MM.1S (cell line): Measurements from ENCODE around the gene ADGRF1.

ENCODE experiments used
- EZH2 ChIP-seq: fragments of 300-600 bp; sonication (generic); optimal IDR thresholded peaks from 2 replicates; pipeline ENCODE3; 2017; ENCODE audit warnings: low read depth, mild to moderate bottlenecking, antibody characterized with exemption, low read length, mixed read lengths
- EZH2phosphoT487 ChIP-seq: fragments of 300-600 bp; sonication (generic); IDR thresholded peaks from 2 replicates; pipeline ENCODE4 v1.6.1; 2018; ENCODE audit warnings: antibody characterized with exemption, low read length
- TF ChIP-seq, protein P1 (sequence below): fragments of 300-600 bp; sonication (generic); IDR thresholded peaks from 2 replicates; pipeline ENCODE4 v1.5.1; 2016; ENCODE audit warnings: antibody characterized with exemption, low read length, mixed read lengths

DNA sequence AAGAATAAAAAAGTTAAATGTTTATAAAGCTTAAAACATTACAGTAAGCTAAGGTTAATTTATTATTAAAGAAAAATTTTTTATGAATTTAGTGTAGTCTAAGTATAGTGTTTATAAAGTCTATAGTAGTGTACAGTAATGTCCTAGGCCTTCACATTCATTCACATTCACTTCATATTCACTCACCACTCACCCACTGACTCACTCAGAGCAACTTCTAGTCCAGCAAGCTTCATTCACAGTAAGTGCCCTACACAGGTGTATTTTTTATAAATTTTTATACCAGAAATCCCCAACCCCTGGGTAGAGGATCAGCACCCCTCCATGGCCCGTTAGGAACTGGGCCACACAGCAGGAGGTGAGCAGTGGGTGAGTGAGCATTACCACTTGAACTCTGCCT lies 24.3 kb upstream of the ADGRF1 start:
- TF ChIP-seq, protein P1, sequence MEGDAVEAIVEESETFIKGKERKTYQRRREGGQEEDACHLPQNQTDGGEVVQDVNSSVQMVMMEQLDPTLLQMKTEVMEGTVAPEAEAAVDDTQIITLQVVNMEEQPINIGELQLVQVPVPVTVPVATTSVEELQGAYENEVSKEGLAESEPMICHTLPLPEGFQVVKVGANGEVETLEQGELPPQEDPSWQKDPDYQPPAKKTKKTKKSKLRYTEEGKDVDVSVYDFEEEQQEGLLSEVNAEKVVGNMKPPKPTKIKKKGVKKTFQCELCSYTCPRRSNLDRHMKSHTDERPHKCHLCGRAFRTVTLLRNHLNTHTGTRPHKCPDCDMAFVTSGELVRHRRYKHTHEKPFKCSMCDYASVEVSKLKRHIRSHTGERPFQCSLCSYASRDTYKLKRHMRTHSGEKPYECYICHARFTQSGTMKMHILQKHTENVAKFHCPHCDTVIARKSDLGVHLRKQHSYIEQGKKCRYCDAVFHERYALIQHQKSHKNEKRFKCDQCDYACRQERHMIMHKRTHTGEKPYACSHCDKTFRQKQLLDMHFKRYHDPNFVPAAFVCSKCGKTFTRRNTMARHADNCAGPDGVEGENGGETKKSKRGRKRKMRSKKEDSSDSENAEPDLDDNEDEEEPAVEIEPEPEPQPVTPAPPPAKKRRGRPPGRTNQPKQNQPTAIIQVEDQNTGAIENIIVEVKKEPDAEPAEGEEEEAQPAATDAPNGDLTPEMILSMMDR = no peak
- TF ChIP-seq EZH2 = no peak
- TF ChIP-seq EZH2phosphoT487 = no peak
